M059J (cell line): ENCODE measurements around the gene CENPQ. TPM values are rescaled to one million over a fixed set of nuclear protein-coding genes. Genes with fewer than 3 reads are reported as not detected.
"Not testable (repeated sequence)": the region's sequence is repeated elsewhere in the genome, so short reads cannot be mapped to it uniquely, and the experiment has no call there.

Experiments
- DNase-seq: peaks from one replicate; pipeline ENCODE4 v3.0.0-alpha.2; 2012; ENCODE audit warnings: low read depth
- total RNA-seq: library from RNA; depleted of rRNA; stranded (reverse); fragments of >200 nt; shearing (Covaris generic); gene quantifications from 2 replicates; pipeline ENCODE4 v1.2.3, GENCODE V29; 2014; rRNA removed

The CENPQ gene
- total RNA-seq = 32.4 and 34.8 TPM in 2 replicates

GRCh38 chr6:49462927-49463611 lies at the start of gene CENPQ, which contains the start of gene MMUT:
Gene CENPQ (plus strand): TSS chr6:49463370. CDS start chr6:49470177, 6,807 bp downstream.
Gene MMUT (minus strand): TSS chr6:49463253. CDS start chr6:49459466, 3,787 bp downstream.
- DNase-seq = peak; percentile 98

GRCh38 chr6:49415358-49415757 lies 47.8 kb upstream of the CENPQ start:
- no peak for DNase-seq

- DNase-seq = peak; percentile 3
These were observed 47.0 kb upstream of the CENPQ start for GRCh38 chr6:49416195-49416594.

- DNase-seq = peak; percentile 21
These were observed 39.4 kb upstream of the CENPQ start for GRCh38 chr6:49423817-49424216.

- DNase-seq = peak; percentile 61
These were observed 33.0 kb upstream of the CENPQ start for GRCh38 chr6:49430187-49430586.

- peak; percentile 27 for DNase-seq
These were observed 32.3 kb upstream of the CENPQ start for GRCh38 chr6:49430866-49431265.

GRCh38 chr6:49453221-49453620 lies 9.9 kb upstream of the CENPQ start:
- DNase-seq = peak; percentile 9

- DNase-seq = no peak
These were observed 8.1 kb upstream of the CENPQ start for GRCh38 chr6:49454787-49455709.

- DNase-seq = peak; percentile 59
These were observed 5.4 kb upstream of the CENPQ start for GRCh38 chr6:49457771-49458170.

- DNase-seq = no peak
These were observed 1.1 kb upstream of the CENPQ start for GRCh38 chr6:49462071-49462470.

GRCh38 chr6:49462599-49462926 lies 607 bp upstream of the CENPQ start:
- DNase-seq = peak; percentile 23

- DNase-seq = no peak
These were observed 420 bp downstream of the CENPQ start for GRCh38 chr6:49463612-49463967.

GRCh38 chr6:49464691-49465090 lies 1.5 kb downstream of the CENPQ start:
- no peak for DNase-seq

GRCh38 chr6:49468042-49468441 lies 4.9 kb downstream of the CENPQ start:
- no peak for DNase-seq

GRCh38 chr6:49476564-49476963 lies 13.4 kb downstream of the CENPQ start:
- not testable (repeated sequence) for DNase-seq

- peak; percentile 80 for DNase-seq
These were observed 16.3 kb downstream of the CENPQ start for GRCh38 chr6:49479308-49479970.

GRCh38 chr6:49481846-49482245 lies 18.7 kb downstream of the CENPQ start:
- DNase-seq = not testable (repeated sequence)

- not testable (repeated sequence) for DNase-seq
These were observed 20.2 kb downstream of the CENPQ start for GRCh38 chr6:49483380-49483779.

- no peak for DNase-seq
These were observed 27.5 kb downstream of the CENPQ start for GRCh38 chr6:49490633-49491032.

GRCh38 chr6:49497304-49497703 lies 34.1 kb downstream of the CENPQ start:
- DNase-seq = no peak

- peak; percentile 6 for DNase-seq
These were observed 36.0 kb downstream of the CENPQ start for GRCh38 chr6:49499126-49499525.

- no peak for DNase-seq
These were observed 36.5 kb downstream of the CENPQ start, which contains the start of gene GLYATL3 for GRCh38 chr6:49499623-49500022. Gene GLYATL3 (plus strand): TSS chr6:49499923. CDS start chr6:49511991, 12,068 bp downstream.
